Measurements from ENCODE around the gene AKT1. TPM values are rescaled to one million over a fixed set of nuclear protein-coding genes. Genes with fewer than 3 reads are reported as not detected.

The AKT1 gene
- total and polyA plus RNA-seq, 2 of the 13 experiments (the other 11 are each of a cell fraction or from before 2014, with no cell fraction given) = 96.2 to 116 TPM

GRCh38 chr14:104734601-104734990 lies 61.0 kb downstream of the AKT1 start:
- Histone ChIP-seq H3K4me3 (replicated peaks in 1 of 3; ENCODE audit: insufficient read depth in 1 of 3, low read depth in 2 of 3, low read length in 3 of 3) (peak overlapping the region in 1 of 3 experiments; percentile 7; a peak in 1 of 6 replicates), H2AFZ (ENCODE audit: low read length) (no peak overlapping the region), H3K4me2 (ENCODE audit: low read depth, low read length) (peak overlapping the region; percentile 24), H3K27me3 (ENCODE audit: control insufficient read depth in 1 of 2, insufficient read depth in 2 of 2, low read length in 2 of 2) (no peaks in the 10 kb centered on the region), H3K27ac (ENCODE audit: extremely low read length, insufficient read depth, low read length) (peak overlapping the region; percentile 79), H3K9ac (ENCODE audit: insufficient read depth, low read depth, low read length) (peak overlapping the region; percentile 37; the same call in 1 of the 2 replicates), H4K20me1 (ENCODE audit: insufficient read depth, low read length) (no peaks in the 10 kb centered on the region), H3K36me3 (replicated peaks in 1 of 2; ENCODE audit: control insufficient read depth in 1 of 2, insufficient read depth in 2 of 2, low read length in 2 of 2) (no peaks in the 10 kb centered on the region; a peak in 1 of 5 replicates), H3K9me3 (ENCODE audit: low read length) (no peaks in the 10 kb centered on the region), H3K4me1 (ENCODE audit: insufficient read depth, low read length) (peaks cover 70% of the 10 kb centered on the region), H3K79me2 (ENCODE audit: insufficient read depth, low read length) (no peaks in the 10 kb centered on the region)
- FAIRE-seq (no peak), DNase-seq (ENCODE audit: low spot score) (no peak), ATAC-seq (no peak)
- TF ChIP-seq TRAFD1 (CRISPR knock-in tag; IDR thresholded peaks at IDR 0.05; ENCODE audit: borderline replicate concordance) (0 out of 2 replicates have a peak, but pooled peaks have one; percentile 3), DR1 (CRISPR knock-in tag; IDR thresholded peaks at IDR 0.05) (no peak)
- WGBS (ENCODE audit: low lambda C conversion rate) = 93% methylated on average over 3 of the region's 9 CpGs
- intact Hi-C loops (cut with micrococcal nuclease; ENCODE audit: unreplicated experiment) (no loop called here), in situ Hi-C loops (cut with HindIII; ENCODE audit: extremely low pct_ligation_motif_present, low pct_unique_long_range_greater_than_20kb) (no loop called here)
- CTCF ChIA-PET (ENCODE audit: low intra/inter-chr PET ratio, low total read pairs) = no interaction called here
- no TSS peak for BruUV-seq (replicated peaks)
- POLR2A ChIA-PET = interaction anchor here (1.4 to 7.7 kb wide), 4 partner anchors 9 to 69 kb away, joined by 3 to 68 read pairs (median 6); partner anchors contain the start of gene SIVA1

GRCh38 chr14:104734051-104734587 lies 61.4 kb downstream of the AKT1 start:
- no CpG with 5 or more reads among the region's 6 CpGs for WGBS (ENCODE audit: low lambda C conversion rate)
- no peak overlapping the region for H3K4me2 ChIP-seq (ENCODE audit: low read depth, low read length)

More at GRCh38 chr14:104734051-104734587, 61.4 kb downstream of the AKT1 start:
- no peak overlapping the region for H3K9ac ChIP-seq (ENCODE audit: insufficient read depth, low read depth, low read length)
- H3K27me3 ChIP-seq (ENCODE audit: control insufficient read depth in 1 of 2, insufficient read depth in 2 of 2, low read length in 2 of 2) = no peaks in the 10 kb centered on the region
- DNase-seq (ENCODE audit: low spot score) = no peak
- TF ChIP-seq PHF20 (CRISPR knock-in tag; IDR thresholded peaks at IDR 0.05) (no peak), ZNF180 (CRISPR knock-in tag; IDR thresholded peaks at IDR 0.05; ENCODE audit: borderline replicate concordance, low read depth) (no peak), AKAP8 (CRISPR knock-in tag; IDR thresholded peaks at IDR 0.05) (peak; percentile 82), ZNF20 (CRISPR knock-in tag; IDR thresholded peaks at IDR 0.05) (no peak), U2AF1 (optimal IDR thresholded peaks at IDR 0.05; ENCODE audit: low read depth, low read length) (no peak)
- H3K9me3 ChIP-seq (ENCODE audit: low read length) = no peaks in the 10 kb centered on the region
- H3K27ac ChIP-seq (ENCODE audit: extremely low read length, insufficient read depth, low read length) = peak overlapping the region; percentile 79
- intact Hi-C loops (cut with micrococcal nuclease; ENCODE audit: unreplicated experiment) = no loop called here
- CTCF ChIA-PET (ENCODE audit: low intra/inter-chr PET ratio, low total read pairs) = no interaction called here
- in situ Hi-C loops (cut with HindIII; ENCODE audit: extremely low pct_ligation_motif_present, low pct_unique_long_range_greater_than_20kb) = no loop called here
- H3K79me2 ChIP-seq (ENCODE audit: insufficient read depth, low read length) = no peaks in the 10 kb centered on the region
- peaks cover 70% of the 10 kb centered on the region for H3K4me1 ChIP-seq (ENCODE audit: insufficient read depth, low read length)
- no peak for ATAC-seq
- POLR2A ChIA-PET = interaction anchor here (1.4 to 7.7 kb wide), 3 partner anchors 9 to 46 kb away, joined by 3 to 68 read pairs (median 4); partner anchors contain the start of gene SIVA1
- H3K36me3 ChIP-seq (replicated peaks in 1 of 2; ENCODE audit: control insufficient read depth in 1 of 2, insufficient read depth in 2 of 2, low read length in 2 of 2) = no peaks in the 10 kb centered on the region; a peak in 1 of 5 replicates
- no peaks in the 10 kb centered on the region for H4K20me1 ChIP-seq (ENCODE audit: insufficient read depth, low read length)
- BruUV-seq (replicated peaks) = no TSS peak
- no peak for FAIRE-seq
- no peak overlapping the region for H2AFZ ChIP-seq (ENCODE audit: low read length)
- no peak overlapping the region for H3K4me3 ChIP-seq (replicated peaks in 1 of 3; ENCODE audit: insufficient read depth in 1 of 3, low read depth in 2 of 3, low read length in 3 of 3)
